ENCODE measurements around the gene MYL6B.

- TF ChIP-seq EZH2 (IDR thresholded peaks at IDR 0.05; ENCODE audit: low read length, unreplicated experiment) = no peak
- TF ChIP-seq, protein P1, sequence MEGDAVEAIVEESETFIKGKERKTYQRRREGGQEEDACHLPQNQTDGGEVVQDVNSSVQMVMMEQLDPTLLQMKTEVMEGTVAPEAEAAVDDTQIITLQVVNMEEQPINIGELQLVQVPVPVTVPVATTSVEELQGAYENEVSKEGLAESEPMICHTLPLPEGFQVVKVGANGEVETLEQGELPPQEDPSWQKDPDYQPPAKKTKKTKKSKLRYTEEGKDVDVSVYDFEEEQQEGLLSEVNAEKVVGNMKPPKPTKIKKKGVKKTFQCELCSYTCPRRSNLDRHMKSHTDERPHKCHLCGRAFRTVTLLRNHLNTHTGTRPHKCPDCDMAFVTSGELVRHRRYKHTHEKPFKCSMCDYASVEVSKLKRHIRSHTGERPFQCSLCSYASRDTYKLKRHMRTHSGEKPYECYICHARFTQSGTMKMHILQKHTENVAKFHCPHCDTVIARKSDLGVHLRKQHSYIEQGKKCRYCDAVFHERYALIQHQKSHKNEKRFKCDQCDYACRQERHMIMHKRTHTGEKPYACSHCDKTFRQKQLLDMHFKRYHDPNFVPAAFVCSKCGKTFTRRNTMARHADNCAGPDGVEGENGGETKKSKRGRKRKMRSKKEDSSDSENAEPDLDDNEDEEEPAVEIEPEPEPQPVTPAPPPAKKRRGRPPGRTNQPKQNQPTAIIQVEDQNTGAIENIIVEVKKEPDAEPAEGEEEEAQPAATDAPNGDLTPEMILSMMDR (conservative IDR thresholded peaks at IDR 0.05; ENCODE audit: low read depth, low read length) = peak; percentile 65
Measured at GRCh38 chr12:56189099-56189917, 36.9 kb downstream of the MYL6B start, which contains the start of gene SMARCC2.
